Smooth muscle cell (in vitro differentiated cells): Measurements from ENCODE around the gene APLN. TPM values are rescaled to one million over a fixed set of nuclear protein-coding genes. Genes with fewer than 3 reads are reported as not detected.

ENCODE experiments used
- DNase-seq: peaks from one replicate; lab custom pipeline; 2025; ENCODE audit not compliant: unreplicated experiment; lab: John Stamatoyannopoulos, UW
- H2AFZ ChIP-seq: fragments of 200-600 bp; sonication (generic); 2 replicates; pipeline ENCODE4 v1.6.0; 2016; ENCODE audit warnings: antibody characterized with exemption, low read depth, mild to moderate bottlenecking
- H3F3A ChIP-seq: fragments of 200-600 bp; sonication (generic); 2 replicates; pipeline ENCODE4 v1.6.0; 2017; ENCODE audit warnings: antibody characterized with exemption, low read depth
- H3K27ac ChIP-seq: fragments of 200-600 bp; sonication (generic); 2 replicates; pipeline ENCODE4 v1.5.1; 2016; ENCODE audit warnings: low read depth, mild to moderate bottlenecking
- H3K27me3 ChIP-seq: fragments of 200-600 bp; sonication (generic); 2 replicates; pipeline ENCODE4 v1.6.1; 2016; ENCODE audit warnings: low read depth, mild to moderate bottlenecking
- H3K36me3 ChIP-seq: fragments of 200-600 bp; sonication (generic); 2 replicates; pipeline ENCODE4 v1.5.1; 2016; ENCODE audit warnings: low read depth
- H3K4me1 ChIP-seq: fragments of 200-600 bp; sonication (generic); 2 replicates; pipeline ENCODE4 v1.5.1; 2016; ENCODE audit warnings: low read depth
- H3K4me2 ChIP-seq: fragments of 200-600 bp; sonication (generic); 2 replicates; pipeline ENCODE4 v1.6.0; 2016; ENCODE audit warnings: mild to moderate bottlenecking
- H3K4me3 ChIP-seq: fragments of 200-600 bp; sonication (generic); 2 replicates; pipeline ENCODE4 v1.5.1; 2016; ENCODE audit warnings: mild to moderate bottlenecking
- H3K79me2 ChIP-seq: fragments of 200-600 bp; sonication (generic); 2 replicates; pipeline ENCODE4 v1.6.0; 2016; ENCODE audit warnings: low read depth, mild to moderate bottlenecking
- H3K9ac ChIP-seq: fragments of 200-600 bp; sonication (generic); 2 replicates; pipeline ENCODE4 v1.6.0; 2016; ENCODE audit warnings: low read depth
- H3K9me3 ChIP-seq: fragments of 200-600 bp; sonication (generic); replicated peaks from 2 replicates; pipeline ENCODE4 v1.5.1; 2016; ENCODE audit warnings: low read depth
- H4K20me1 ChIP-seq: fragments of 200-600 bp; sonication (generic); 2 replicates; pipeline ENCODE4 v1.6.0; 2016; ENCODE audit warnings: low read depth
- CTCF ChIP-seq: fragments of 200-600 bp; sonication (generic); IDR thresholded peaks from 2 replicates; pipeline ENCODE4 v1.5.1; 2017; ENCODE audit warnings: borderline replicate concordance, mild to moderate bottlenecking, antibody characterized with exemption; ENCODE audit not compliant: insufficient read depth, poor library complexity, severe bottlenecking
- WGBS: methylation state at CpG from one replicate; pipeline ENCODE4 v1.1.7; 2016; ENCODE audit warnings: low lambda C conversion rate; 5-methylcytosine and 5-hydroxymethylcytosine counted together
- polyA plus RNA-seq: library from polyadenylated mRNA; unstranded; fragments of >200 nt; fragmentation: Nextera tagmentation; extraction: Ambion mirVana; gene quantifications from 2 replicates; pipeline ENCODE4 v1.2.1, GENCODE V29; 2016
- total RNA-seq: library from RNA; depleted of rRNA; stranded (reverse); fragments of >200 nt; gene quantifications from 2 replicates; pipeline ENCODE4 v1.2.3, GENCODE V29; 2014

Gene APLN
- total and polyA plus RNA-seq, 2 experiments from 2014 or later: 0.04 to 0.78 TPM

- H3K4me3 ChIP-seq: no peak overlapping the region
- H3K27ac ChIP-seq: no peak overlapping the region
- H3K9me3 ChIP-seq: no peaks in the 10 kb centered on the region
- DNase-seq: no peak
- H3K4me1 ChIP-seq: no peaks in the 10 kb centered on the region
- no peaks in the 10 kb centered on the region for H4K20me1 ChIP-seq
- no peaks in the 10 kb centered on the region for H3K36me3 ChIP-seq
- no peak overlapping the region for H3K4me2 ChIP-seq
- no peaks in the 10 kb centered on the region for H3F3A ChIP-seq
- H3K27me3 ChIP-seq: no peaks in the 10 kb centered on the region
- no peaks in the 10 kb centered on the region for H3K79me2 ChIP-seq
- H2AFZ ChIP-seq: no peak overlapping the region
- TF ChIP-seq CTCF: no peak
- no peak overlapping the region for H3K9ac ChIP-seq
- 89% methylated on average over 2 of the region's 2 CpGs for WGBS
Measured at GRCh38 chrX:129612396-129612795, 42.4 kb downstream of the APLN start.

GRCh38 chrX:129609395-129609794 lies 45.4 kb downstream of the APLN start:
- Histone ChIP-seq H3K79me2 (no peaks in the 10 kb centered on the region), H2AFZ (no peak overlapping the region), H3K9me3 (no peaks in the 10 kb centered on the region), H3K27ac (no peak overlapping the region), H3K27me3 (no peaks in the 10 kb centered on the region), H3K4me1 (no peaks in the 10 kb centered on the region), H3K9ac (no peak overlapping the region), H3K4me3 (no peak overlapping the region), H3K36me3 (no peaks in the 10 kb centered on the region), H3F3A (no peaks in the 10 kb centered on the region), H3K4me2 (no peak overlapping the region), H4K20me1 (no peaks in the 10 kb centered on the region)
- WGBS: 88% methylated on average over 1 of the region's 1 CpG
- TF ChIP-seq CTCF: no peak
- no peak for DNase-seq

GRCh38 chrX:129608496-129608895 lies 46.3 kb downstream of the APLN start:
- Histone ChIP-seq H3K79me2 (no peaks in the 10 kb centered on the region), H4K20me1 (no peaks in the 10 kb centered on the region), H3K9me3 (no peaks in the 10 kb centered on the region), H3K27ac (no peak overlapping the region), H3K27me3 (no peaks in the 10 kb centered on the region), H3K4me1 (no peaks in the 10 kb centered on the region), H3K9ac (no peak overlapping the region), H3K4me2 (no peak overlapping the region), H3F3A (no peaks in the 10 kb centered on the region), H3K36me3 (no peaks in the 10 kb centered on the region), H3K4me3 (no peak overlapping the region), H2AFZ (no peak overlapping the region)
- no peak for DNase-seq
- WGBS: 81% methylated on average over 3 of the region's 3 CpGs
- no peak for TF ChIP-seq CTCF

GRCh38 chrX:129606918-129607317 lies 47.8 kb downstream of the APLN start:
- Histone ChIP-seq H4K20me1 (no peaks in the 10 kb centered on the region), H3F3A (no peaks in the 10 kb centered on the region), H3K9me3 (no peaks in the 10 kb centered on the region), H3K4me1 (no peaks in the 10 kb centered on the region), H3K79me2 (no peaks in the 10 kb centered on the region), H3K36me3 (no peaks in the 10 kb centered on the region), H2AFZ (no peak overlapping the region), H3K4me2 (no peak overlapping the region), H3K4me3 (no peak overlapping the region), H3K9ac (no peak overlapping the region), H3K27ac (no peak overlapping the region), H3K27me3 (no peaks in the 10 kb centered on the region)
- 22% methylated on average over 5 of the region's 5 CpGs for WGBS
- peak; percentile 61 for TF ChIP-seq CTCF
- peak; percentile 0 for DNase-seq
